ENCODE measurements around the gene E4F1. TPM values are rescaled to one million over a fixed set of nuclear protein-coding genes. Genes with fewer than 3 reads are reported as not detected.

Gene E4F1
- total RNA-seq, 1 donor from 2014 or later: 33.0 TPM

- no peak for DNase-seq (ENCODE audit: low spot score in 2 of 2, unreplicated experiment in 2 of 2)
- Mint-ChIP-seq H3K27me3 (ENCODE audit: low read depth) (peaks cover 38% of the 10 kb centered on the region), H3K9me3 (no peaks in the 10 kb centered on the region), H3K4me1 (peaks cover 2% of the 10 kb centered on the region), H3K27ac (no peak overlapping the region), H3K4me3 (no peak overlapping the region), H3K36me3 (peaks cover 6% of the 10 kb centered on the region)
- TF ChIP-seq CTCF (IDR thresholded peaks at IDR 0.05; ENCODE audit: unreplicated experiment): no peak
Measured at GRCh38 chr16:2233872-2234812, 10.8 kb downstream of the E4F1 start.

DNA sequence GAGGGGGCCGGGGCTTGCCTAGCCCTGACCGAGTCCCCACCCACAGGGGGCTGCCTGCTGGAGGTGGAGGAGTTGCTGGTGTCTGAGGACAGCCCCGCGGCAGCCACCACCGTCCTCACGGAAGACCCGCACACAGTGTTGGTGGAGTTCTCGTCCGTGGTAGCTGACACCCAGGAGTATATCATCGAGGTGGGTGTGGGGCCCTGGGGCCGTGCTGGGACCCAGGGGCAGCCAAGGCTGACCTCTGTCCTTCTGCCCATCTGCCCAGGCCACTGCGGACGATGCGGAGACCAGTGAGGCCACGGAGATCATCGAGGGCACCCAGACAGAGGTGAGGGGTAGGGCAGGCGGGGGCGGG, 11.4 kb downstream of the E4F1 start:
- no peak for TF ChIP-seq CTCF (IDR thresholded peaks at IDR 0.05; ENCODE audit: unreplicated experiment)
- Mint-ChIP-seq H3K27ac (no peak overlapping the region), H3K4me3 (no peak overlapping the region), H3K9me3 (no peaks in the 10 kb centered on the region), H3K27me3 (ENCODE audit: low read depth) (peaks cover 44% of the 10 kb centered on the region), H3K4me1 (peaks cover 2% of the 10 kb centered on the region), H3K36me3 (peaks cover 10% of the 10 kb centered on the region)
- DNase-seq (ENCODE audit: low spot score in 2 of 2, unreplicated experiment in 2 of 2): no peak

- Mint-ChIP-seq H3K4me1 (peaks cover 2% of the 10 kb centered on the region), H3K36me3 (peaks cover 12% of the 10 kb centered on the region), H3K9me3 (no peaks in the 10 kb centered on the region), H3K4me3 (no peak overlapping the region), H3K27me3 (ENCODE audit: low read depth) (peaks cover 44% of the 10 kb centered on the region), H3K27ac (no peak overlapping the region)
- DNase-seq (ENCODE audit: low spot score in 2 of 2, unreplicated experiment in 2 of 2): no peak
- no peak for TF ChIP-seq CTCF (IDR thresholded peaks at IDR 0.05; ENCODE audit: unreplicated experiment)
Measured at GRCh38 chr16:2235234-2235651, 11.9 kb downstream of the E4F1 start.

- H3K4me1 Mint-ChIP-seq: peaks cover 2% of the 10 kb centered on the region
- peaks cover 44% of the 10 kb centered on the region for H3K27me3 Mint-ChIP-seq (ENCODE audit: low read depth)
- no peak for TF ChIP-seq CTCF (IDR thresholded peaks at IDR 0.05; ENCODE audit: unreplicated experiment)
- DNase-seq (ENCODE audit: low spot score in 2 of 2, unreplicated experiment in 2 of 2): no peak
- H3K9me3 Mint-ChIP-seq: no peaks in the 10 kb centered on the region
- H3K27ac Mint-ChIP-seq: no peak overlapping the region
- no peak overlapping the region for H3K4me3 Mint-ChIP-seq
- peaks cover 12% of the 10 kb centered on the region for H3K36me3 Mint-ChIP-seq
Measured at GRCh38 chr16:2235695-2236336, 12.4 kb downstream of the E4F1 start.

DNA sequence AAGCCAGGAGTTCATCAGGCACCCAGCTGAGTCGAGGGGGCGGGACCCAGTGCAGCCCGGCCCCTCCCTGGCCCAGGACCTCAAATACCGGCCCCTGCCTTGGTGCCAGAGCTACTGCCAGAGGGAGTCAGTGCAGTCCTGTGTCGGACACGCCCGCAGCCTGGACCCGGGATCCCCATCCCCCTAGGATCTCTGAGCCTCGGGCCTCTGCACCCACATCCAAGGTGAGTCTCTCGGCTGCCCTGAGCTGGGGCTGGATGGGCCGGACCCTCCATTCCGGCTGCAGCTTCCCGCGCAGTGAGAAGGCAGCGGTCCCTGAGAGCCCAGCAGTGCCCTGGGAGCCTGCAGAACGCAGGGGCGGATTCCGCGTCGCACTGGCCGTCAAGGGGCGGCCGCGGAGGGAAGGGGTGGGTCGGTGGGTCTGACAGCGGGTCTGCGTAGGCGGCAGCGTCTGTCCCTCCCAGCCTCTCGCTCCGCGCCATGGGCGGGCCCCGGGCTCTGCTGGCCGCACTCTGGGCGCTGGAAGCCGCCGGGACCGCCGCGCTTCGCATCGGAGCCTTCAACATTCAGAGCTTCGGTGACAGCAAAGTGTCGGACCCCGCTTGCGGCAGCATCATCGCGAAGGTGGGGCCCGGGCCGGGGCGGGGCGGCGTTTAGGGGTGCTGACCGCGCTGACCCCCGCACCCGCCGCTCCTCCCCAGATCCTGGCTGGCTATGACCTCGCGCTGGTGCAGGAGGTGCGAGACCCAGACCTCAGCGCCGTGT, 13.1 kb downstream of the E4F1 start, which contains the start of gene DNASE1L2:
Gene DNASE1L2, plus strand, starts transcription at position 108 of the 765 bp plus-strand sequence. Its CDS starts 373 bp downstream, at position 481.
- H3K4me3 Mint-ChIP-seq: peak within 1 kb of the TSS; percentile 41
- no peak for DNase-seq (ENCODE audit: low spot score in 2 of 2, unreplicated experiment in 2 of 2)
- H3K36me3 Mint-ChIP-seq: peaks cover 12% of the 10 kb centered on the region
- no peaks in the 10 kb centered on the region for H3K9me3 Mint-ChIP-seq
- no peak within 1 kb of the TSS for H3K27ac Mint-ChIP-seq
- H3K27me3 Mint-ChIP-seq (ENCODE audit: low read depth): peaks cover 44% of the 10 kb centered on the region
- H3K4me1 Mint-ChIP-seq: peaks cover 2% of the 10 kb centered on the region
- TF ChIP-seq CTCF (IDR thresholded peaks at IDR 0.05; ENCODE audit: unreplicated experiment): no peak
